Hepatocyte (in vitro differentiated cells): ENCODE data around the gene LY9. TPM values are rescaled to one million over a fixed set of nuclear protein-coding genes. Genes with fewer than 3 reads are reported as not detected.

Experiments
- polyA plus RNA-seq: library from polyadenylated mRNA; unstranded; fragments of >200 nt; fragmentation: Nextera tagmentation; extraction: Ambion mirVana; gene quantifications from 2 replicates; pipeline ENCODE4 v1.2.1, GENCODE V29; 2016
- total RNA-seq: library from RNA; depleted of rRNA; stranded (reverse); fragments of >200 nt; gene quantifications from 2 replicates; pipeline ENCODE4 v1.2.3, GENCODE V29; 2014

The LY9 gene
- total and polyA plus RNA-seq, 2 experiments from 2014 or later = not detected

Other genes with a start within 250 kb of the LY9 start
- gene CD84, start 216.7 kb upstream of the LY9 start, total RNA-seq = 0.23 and 0.60 TPM in 2 replicates
- 0.74 TPM in 1 of 2 replicates, not detected in the other for gene CD84, start 216.7 kb upstream of the LY9 start, polyA plus RNA-seq
- gene SLAMF1, start 149.1 kb upstream of the LY9 start, total RNA-seq = 0.20 and 1.2 TPM in 2 replicates
- gene SLAMF1, start 149.1 kb upstream of the LY9 start, polyA plus RNA-seq = 2.1 and 2.3 TPM in 2 replicates
- 0.30 and 0.68 TPM in 2 replicates for gene CD48, start 84.4 kb upstream of the LY9 start, total RNA-seq
- not detected in 2 replicates for gene CD48, start 84.4 kb upstream of the LY9 start, polyA plus RNA-seq
- gene SLAMF7, start 56.9 kb upstream of the LY9 start, total RNA-seq = 0.07 TPM in 1 of 2 replicates, not detected in the other
- not detected in 2 replicates for gene SLAMF7, start 56.9 kb upstream of the LY9 start, polyA plus RNA-seq
- gene CD244, start 66.7 kb downstream of the LY9 start, total RNA-seq = 0.47 and 0.48 TPM in 2 replicates
- 1.1 and 1.2 TPM in 2 replicates for gene CD244, start 66.7 kb downstream of the LY9 start, polyA plus RNA-seq
- 9.0 and 11.3 TPM in 2 replicates for gene ITLN1, start 89.0 kb downstream of the LY9 start, total RNA-seq
- gene ITLN1, start 89.0 kb downstream of the LY9 start, polyA plus RNA-seq = 7.4 and 34.9 TPM in 2 replicates
- gene ITLN2, start 158.6 kb downstream of the LY9 start, total RNA-seq = 1.3 and 1.4 TPM in 2 replicates
- gene ITLN2, start 158.6 kb downstream of the LY9 start, polyA plus RNA-seq = 1.7 and 3.6 TPM in 2 replicates
- gene F11R, start 225.0 kb downstream of the LY9 start, total RNA-seq = 140 and 180 TPM in 2 replicates
- gene F11R, start 225.0 kb downstream of the LY9 start, polyA plus RNA-seq = 148 and 149 TPM in 2 replicates
- 30.8 and 36.3 TPM in 2 replicates for gene TSTD1, start 242.8 kb downstream of the LY9 start, total RNA-seq
- 101 and 102 TPM in 2 replicates for gene TSTD1, start 242.8 kb downstream of the LY9 start, polyA plus RNA-seq
- 62.1 and 85.1 TPM in 2 replicates for gene USF1, start 249.8 kb downstream of the LY9 start, total RNA-seq
- gene USF1, start 249.8 kb downstream of the LY9 start, polyA plus RNA-seq = 11.9 and 23.2 TPM in 2 replicates